Measurements from ENCODE around the gene VAT1L.

DNA sequence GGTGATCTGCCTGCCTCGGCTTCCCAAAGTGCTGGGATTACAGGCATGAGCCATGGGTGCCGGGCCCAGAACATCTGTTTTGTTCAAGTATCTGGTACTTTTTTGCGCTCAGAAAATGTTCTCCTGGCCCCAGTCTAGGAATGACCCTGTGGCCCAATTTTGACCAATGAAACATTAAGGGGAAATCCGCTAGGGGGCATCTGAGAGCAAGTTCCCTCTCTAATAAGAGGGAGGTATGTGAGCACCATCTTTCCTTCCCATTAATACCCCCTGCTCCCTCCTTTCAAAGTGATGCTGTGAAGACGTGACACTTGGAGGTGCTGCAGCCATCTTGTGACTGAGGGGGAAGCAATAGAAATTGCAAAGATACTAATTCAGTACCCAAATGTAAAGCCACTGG lies 217.5 kb downstream of the VAT1L start:
- TF ChIP-seq TEAD4 (IDR thresholded peaks at IDR 0.05; ENCODE audit: borderline replicate concordance, insufficient read depth) (no peak), FOXM1 (IDR thresholded peaks at IDR 0.05; ENCODE audit: low read depth) (no peak), TAF1 (IDR thresholded peaks at IDR 0.05; ENCODE audit: borderline replicate concordance, low read depth, low read length) (no peak), RFX5 (IDR thresholded peaks at IDR 0.05; ENCODE audit: low read length) (no peak), RXRA (IDR thresholded peaks at IDR 0.05; ENCODE audit: borderline replicate concordance, low read depth) (no peak), NRF1 (IDR thresholded peaks at IDR 0.05; ENCODE audit: low read depth, low read length) (no peak), EP300 (IDR thresholded peaks at IDR 0.05; ENCODE audit: borderline replicate concordance in 1 of 2, low read depth in 1 of 2, low read length in 1 of 2) (no peak), EZH2phosphoT487 (IDR thresholded peaks at IDR 0.05; ENCODE audit: borderline replicate concordance, low read depth) (no peak), POLR2AphosphoS5 (IDR thresholded peaks at IDR 0.05; ENCODE audit: low read depth, low read length) (no peak), NFIC (IDR thresholded peaks at IDR 0.05; ENCODE audit: borderline replicate concordance) (no peak), MXI1 (IDR thresholded peaks at IDR 0.05; ENCODE audit: low read depth, low read length) (no peak)
- TF ChIP-seq, protein P1, sequence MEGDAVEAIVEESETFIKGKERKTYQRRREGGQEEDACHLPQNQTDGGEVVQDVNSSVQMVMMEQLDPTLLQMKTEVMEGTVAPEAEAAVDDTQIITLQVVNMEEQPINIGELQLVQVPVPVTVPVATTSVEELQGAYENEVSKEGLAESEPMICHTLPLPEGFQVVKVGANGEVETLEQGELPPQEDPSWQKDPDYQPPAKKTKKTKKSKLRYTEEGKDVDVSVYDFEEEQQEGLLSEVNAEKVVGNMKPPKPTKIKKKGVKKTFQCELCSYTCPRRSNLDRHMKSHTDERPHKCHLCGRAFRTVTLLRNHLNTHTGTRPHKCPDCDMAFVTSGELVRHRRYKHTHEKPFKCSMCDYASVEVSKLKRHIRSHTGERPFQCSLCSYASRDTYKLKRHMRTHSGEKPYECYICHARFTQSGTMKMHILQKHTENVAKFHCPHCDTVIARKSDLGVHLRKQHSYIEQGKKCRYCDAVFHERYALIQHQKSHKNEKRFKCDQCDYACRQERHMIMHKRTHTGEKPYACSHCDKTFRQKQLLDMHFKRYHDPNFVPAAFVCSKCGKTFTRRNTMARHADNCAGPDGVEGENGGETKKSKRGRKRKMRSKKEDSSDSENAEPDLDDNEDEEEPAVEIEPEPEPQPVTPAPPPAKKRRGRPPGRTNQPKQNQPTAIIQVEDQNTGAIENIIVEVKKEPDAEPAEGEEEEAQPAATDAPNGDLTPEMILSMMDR (IDR thresholded peaks at IDR 0.05): peak; percentile 45
